Motor neuron (in vitro differentiated cells): Measurements from ENCODE around the gene CCDC57. TPM values are rescaled to one million over a fixed set of nuclear protein-coding genes. Genes with fewer than 3 reads are reported as not detected.

Source experiments
- ATAC-seq, 8 experiments: fragments of 200-7000 bp; cut with Tn5 transposase; replicated peaks in 6 of 8; 2 replicates each; pipeline ENCODE4 v1.8.0; 2021; ENCODE audit warnings: mild to moderate bottlenecking in 8 of 8, moderate library complexity in 8 of 8
- H3K27ac ChIP-seq, 2 donors: fragments of 250-450 bp; sonication (Bioruptor Pico); 2 replicates each; pipeline ENCODE4 v1.9.0; 2021; ENCODE audit warnings: antibody characterized with exemption in 2 of 2, mild to moderate bottlenecking in 2 of 2, moderate library complexity in 1 of 2
- H3K4me1 ChIP-seq, 2 donors: fragments of 250-450 bp; sonication (Bioruptor Pico); replicated peaks in 1 of 2; 2 replicates each; pipeline ENCODE4 v1.6.1; 2021; ENCODE audit warnings: antibody characterized with exemption in 2 of 2, mild to moderate bottlenecking in 2 of 2, moderate library complexity in 1 of 2
- H3K4me3 ChIP-seq, 5 donors: fragments of 250-450 bp; sonication (Bioruptor Pico); 2 replicates each; pipeline ENCODE4 v1.9.0; 2021; ENCODE audit warnings: antibody characterized with exemption in 5 of 5, mild to moderate bottlenecking in 5 of 5, moderate library complexity in 4 of 5
- WGBS, 10 experiments: fragments of 450-650 bp; shearing (Covaris generic); methylation state at CpG; one replicate each; pipeline ENCODE4 v1.0.0; 2022; 5-methylcytosine and 5-hydroxymethylcytosine counted together
- in situ Hi-C, 9 experiments: fragments of 400-800 bp; cut with MboI; loops; one replicate each; pipeline ENCODE4 v1.15.0; 2021; ENCODE audit warnings: low sequenced_read_pairs in 9 of 9, low pct_unique_long_range_greater_than_20kb in 2 of 9; ENCODE audit not compliant: unreplicated experiment in 9 of 9
- total RNA-seq, 8 experiments: library from RNA; unstranded; fragments of 300-600 nt; gene quantifications; 2 replicates each; pipeline versions ENCODE4 v1.2.3 to v1.2.4, GENCODE V29; 2022

The CCDC57 gene
- total RNA-seq, 8 experiments from 2014 or later: 13.6 to 68.8 (median 26.1) TPM

GRCh38 chr17:82250868-82251500, 38.3 kb upstream of the CCDC57 start:
- in situ Hi-C loops: no loop called here
- Histone ChIP-seq H3K4me3 (no peak overlapping the region), H3K27ac (peak overlapping the region in 1 of 2 donors; percentile 8), H3K4me1 (no peaks in the 10 kb centered on the region)
- no peak for ATAC-seq
- 47 to 100% (median 100%) methylated on average over 2 to 19 of the region's 25 CpGs; no CpG with 5 or more reads in 3 of the 10 experiments for WGBS, 10 experiments

- 98 to 100% (median 100%) methylated on average over 1 to 15 of the region's 33 CpGs; no CpG with 5 or more reads in 7 of the 10 experiments for WGBS, 10 experiments
- in situ Hi-C loops: no loop called here
- Histone ChIP-seq H3K4me1 (no peaks in the 10 kb centered on the region), H3K4me3 (no peak overlapping the region), H3K27ac (no peak overlapping the region)
- ATAC-seq: no peak
Measured at GRCh38 chr17:82249896-82250581, 37.4 kb upstream of the CCDC57 start.

GRCh38 chr17:82248815-82249674, 36.4 kb upstream of the CCDC57 start:
- in situ Hi-C loops: no loop called here
- 96 to 100% (median 98%) methylated on average over 1 to 4 of the region's 54 CpGs; no CpG with 5 or more reads in 6 of the 10 experiments for WGBS, 10 experiments
- Histone ChIP-seq H3K27ac (no peak overlapping the region), H3K4me3 (no peak overlapping the region), H3K4me1 (no peaks in the 10 kb centered on the region)
- no peak for ATAC-seq

GRCh38 chr17:82247856-82248671, 35.4 kb upstream of the CCDC57 start:
- 80 to 100% (median 92%) methylated on average over 1 to 14 of the region's 28 CpGs; no CpG with 5 or more reads in 3 of the 10 experiments for WGBS, 10 experiments
- no peak for ATAC-seq
- Histone ChIP-seq H3K4me3 (no peak overlapping the region), H3K4me1 (no peaks in the 10 kb centered on the region), H3K27ac (no peak overlapping the region)
- in situ Hi-C loops: no loop called here

- H3K4me1 ChIP-seq: peaks cover 2 to 4% of the 10 kb centered on the region in 2 donors
- no peak overlapping the region for H3K4me3 ChIP-seq
- ATAC-seq: peak in 2 of 8 experiments; percentile 29 to 33
- 47 to 100% (median 98%) methylated on average over 1 to 15 of the region's 22 CpGs; no CpG with 5 or more reads in 5 of the 10 experiments for WGBS, 10 experiments
- in situ Hi-C loops: no loop called here
- H3K27ac ChIP-seq: no peak overlapping the region
Measured at GRCh38 chr17:82247182-82247823, 34.7 kb upstream of the CCDC57 start.

GRCh38 chr17:82246365-82247181, 33.9 kb upstream of the CCDC57 start:
- WGBS, 10 experiments: 0 to 93% (median 81%) methylated on average over 1 to 10 of the region's 27 CpGs; no CpG with 5 or more reads in 5 of the 10 experiments
- peak in 6 of 8 experiments; percentile 4 to 70 (median 20) for ATAC-seq
- peaks cover 5 to 11% of the 10 kb centered on the region in 2 donors for H3K4me1 ChIP-seq
- in situ Hi-C loops: no loop called here
- no peak overlapping the region for H3K4me3 ChIP-seq
- H3K27ac ChIP-seq: no peak overlapping the region

- 83 to 100% (median 98%) methylated on average over 1 to 5 of the region's 5 CpGs; no CpG with 5 or more reads in 6 of the 10 experiments for WGBS, 10 experiments
- in situ Hi-C loops: no loop called here
- ATAC-seq: no peak
- no peak overlapping the region for H3K27ac ChIP-seq
- no peak overlapping the region for H3K4me3 ChIP-seq
- peaks cover 5 to 15% of the 10 kb centered on the region in 2 donors for H3K4me1 ChIP-seq
Measured at GRCh38 chr17:82246040-82246364, 33.4 kb upstream of the CCDC57 start.

GRCh38 chr17:82245134-82246039, 32.7 kb upstream of the CCDC57 start:
- no peak for ATAC-seq
- in situ Hi-C loops: no loop called here
- Histone ChIP-seq H3K27ac (no peak overlapping the region), H3K4me1 (peaks cover 5 to 17% of the 10 kb centered on the region in 2 donors), H3K4me3 (no peak overlapping the region)
- WGBS, 10 experiments: 30 to 99% (median 92%) methylated on average over 2 to 16 of the region's 47 CpGs; no CpG with 5 or more reads in 3 of the 10 experiments

- WGBS, 10 experiments: 61 to 90% (median 83%) methylated on average over 3 to 10 of the region's 39 CpGs; no CpG with 5 or more reads in 1 of the 10 experiments
- H3K4me1 ChIP-seq: peaks cover 5 to 17% of the 10 kb centered on the region in 2 donors
- peak overlapping the region in 1 of 2 donors; percentile 22 for H3K27ac ChIP-seq
- no peak for ATAC-seq
- in situ Hi-C loops: no loop called here
- no peak overlapping the region for H3K4me3 ChIP-seq
Measured at GRCh38 chr17:82244413-82245133, 31.9 kb upstream of the CCDC57 start.

- Histone ChIP-seq H3K4me1 (peaks cover 5 to 20% of the 10 kb centered on the region in 2 donors), H3K27ac (no peak overlapping the region), H3K4me3 (no peak overlapping the region)
- no peak for ATAC-seq
- in situ Hi-C loops: no loop called here
- 90 to 100% (median 94%) methylated on average over 1 to 9 of the region's 19 CpGs; no CpG with 5 or more reads in 5 of the 10 experiments for WGBS, 10 experiments
Measured at GRCh38 chr17:82243648-82244412, 31.2 kb upstream of the CCDC57 start.
